BE2C (cell line): ENCODE results near the gene SCML1.

Experiments
- DNase-seq: peaks from one replicate; pipeline ENCODE4 v3.0.0-alpha.2; 2020
- H3K27me3 ChIP-seq: fragments of 250-450 bp; sonication (Bioruptor Pico); 2 replicates; pipeline ENCODE4 v1.5.1; 2020; ENCODE audit warnings: mild to moderate bottlenecking
- H3K36me3 ChIP-seq: fragments of 250-450 bp; sonication (Bioruptor Pico); 2 replicates; pipeline ENCODE4 v1.5.1; 2020; ENCODE audit warnings: mild to moderate bottlenecking
- H3K4me1 ChIP-seq: fragments of 250-450 bp; sonication (Bioruptor Pico); 2 replicates; pipeline ENCODE4 v1.5.1; 2020
- H3K4me3 ChIP-seq: 2 replicates; pipeline ENCODE4 v1.5.1; 2011; ENCODE audit warnings: low read depth, low read length
- H3K9me3 ChIP-seq: fragments of 250-450 bp; sonication (Bioruptor Pico); 2 replicates; pipeline ENCODE4 v1.5.1; 2020
- TF ChIP-seq, protein P1 (sequence below): IDR thresholded peaks from 2 replicates; pipeline ENCODE4 v1.5.1; 2012; ENCODE audit warnings: mild to moderate bottlenecking, low read depth, low read length

Gene SCML1

DNA sequence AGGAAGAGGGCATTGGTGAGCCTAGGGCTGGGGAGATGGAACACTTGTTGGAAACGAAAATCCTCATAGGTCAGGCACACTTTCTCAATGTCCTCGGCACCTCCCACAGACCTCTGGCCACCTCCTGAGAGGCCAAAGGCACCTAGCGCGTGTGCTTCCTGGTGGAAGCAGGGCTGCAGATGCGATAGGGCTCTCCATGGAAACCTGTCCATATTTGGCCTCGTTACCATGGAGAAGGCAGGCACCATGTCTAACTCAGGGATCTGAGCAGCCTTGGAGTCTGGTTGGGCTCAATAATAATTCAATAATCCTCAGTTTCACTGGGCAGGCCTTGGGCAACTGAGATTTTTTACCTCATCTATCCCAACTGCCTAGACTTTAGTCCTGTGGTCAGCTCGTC lies 65.5 kb downstream of the SCML1 start:
- H3K4me1 ChIP-seq, result peaks cover 6% of the 10 kb centered on the region
- DNase-seq, result peak; percentile 60
- no peaks in the 10 kb centered on the region for H3K36me3 ChIP-seq
- no peak overlapping the region for H3K4me3 ChIP-seq
- TF ChIP-seq, protein P1, sequence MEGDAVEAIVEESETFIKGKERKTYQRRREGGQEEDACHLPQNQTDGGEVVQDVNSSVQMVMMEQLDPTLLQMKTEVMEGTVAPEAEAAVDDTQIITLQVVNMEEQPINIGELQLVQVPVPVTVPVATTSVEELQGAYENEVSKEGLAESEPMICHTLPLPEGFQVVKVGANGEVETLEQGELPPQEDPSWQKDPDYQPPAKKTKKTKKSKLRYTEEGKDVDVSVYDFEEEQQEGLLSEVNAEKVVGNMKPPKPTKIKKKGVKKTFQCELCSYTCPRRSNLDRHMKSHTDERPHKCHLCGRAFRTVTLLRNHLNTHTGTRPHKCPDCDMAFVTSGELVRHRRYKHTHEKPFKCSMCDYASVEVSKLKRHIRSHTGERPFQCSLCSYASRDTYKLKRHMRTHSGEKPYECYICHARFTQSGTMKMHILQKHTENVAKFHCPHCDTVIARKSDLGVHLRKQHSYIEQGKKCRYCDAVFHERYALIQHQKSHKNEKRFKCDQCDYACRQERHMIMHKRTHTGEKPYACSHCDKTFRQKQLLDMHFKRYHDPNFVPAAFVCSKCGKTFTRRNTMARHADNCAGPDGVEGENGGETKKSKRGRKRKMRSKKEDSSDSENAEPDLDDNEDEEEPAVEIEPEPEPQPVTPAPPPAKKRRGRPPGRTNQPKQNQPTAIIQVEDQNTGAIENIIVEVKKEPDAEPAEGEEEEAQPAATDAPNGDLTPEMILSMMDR, result no peak
- no peaks in the 10 kb centered on the region for H3K27me3 ChIP-seq
- no peaks in the 10 kb centered on the region for H3K9me3 ChIP-seq

DNA sequence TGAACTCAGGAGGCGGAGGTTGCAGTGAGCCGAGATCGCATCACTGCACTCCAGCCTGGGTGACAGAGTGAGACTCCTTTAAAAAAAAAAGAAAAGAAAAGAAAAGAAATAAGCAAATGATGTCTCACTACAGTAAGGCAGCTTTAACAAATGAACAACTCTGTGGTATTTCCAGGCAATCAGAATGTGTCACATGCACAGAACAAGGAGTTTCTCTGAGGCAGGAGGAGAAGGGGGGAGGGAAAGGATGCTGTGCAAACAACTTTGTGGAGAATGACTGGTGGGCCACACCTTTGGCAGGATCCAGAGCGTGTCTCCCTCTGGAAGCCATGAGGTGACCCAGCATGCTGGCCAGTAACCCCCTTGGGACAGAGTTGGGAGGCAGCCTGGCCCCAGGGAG lies 66.2 kb downstream of the SCML1 start:
- no peak overlapping the region for H3K4me3 ChIP-seq
- no peaks in the 10 kb centered on the region for H3K27me3 ChIP-seq
- TF ChIP-seq, protein P1, result no peak
- H3K36me3 ChIP-seq, result no peaks in the 10 kb centered on the region
- no peak for DNase-seq
- peaks cover 6% of the 10 kb centered on the region for H3K4me1 ChIP-seq
- H3K9me3 ChIP-seq, result no peaks in the 10 kb centered on the region
